GM21723 (cell line): ENCODE measurements around the gene RFT1.

ENCODE experiments used
- ATAC-seq: cut with Tn5 transposase; IDR thresholded peaks from one replicate; pipeline ENCODE4 v1.9.1; 2021; ENCODE audit warnings: mild to moderate bottlenecking, moderate library complexity; ENCODE audit not compliant: unreplicated experiment

Gene RFT1

GRCh38 chr3:53129344-53129743, 891 bp downstream of the RFT1 start:
- no peak for ATAC-seq

- no peak for ATAC-seq
These were observed 3.6 kb downstream of the RFT1 start for GRCh38 chr3:53126601-53127000.

- no peak for ATAC-seq
These were observed 6.3 kb downstream of the RFT1 start for GRCh38 chr3:53123953-53124352.

- no peak for ATAC-seq
These were observed 6.7 kb downstream of the RFT1 start for GRCh38 chr3:53123510-53123909.

GRCh38 chr3:53122933-53123305, 7.3 kb downstream of the RFT1 start:
- no peak for ATAC-seq

GRCh38 chr3:53122255-53122932, 7.8 kb downstream of the RFT1 start:
- ATAC-seq, result no peak

GRCh38 chr3:53120336-53120735, 9.9 kb downstream of the RFT1 start:
- ATAC-seq, result no peak

- no peak for ATAC-seq
These were observed 13.3 kb downstream of the RFT1 start for GRCh38 chr3:53116956-53117355.

GRCh38 chr3:53114412-53115074, 15.7 kb downstream of the RFT1 start:
- no peak for ATAC-seq

- ATAC-seq, result peak; percentile 83
These were observed 16.2 kb downstream of the RFT1 start for GRCh38 chr3:53114011-53114400.

- ATAC-seq, result no peak
These were observed 16.8 kb downstream of the RFT1 start for GRCh38 chr3:53113293-53114010.

- no peak for ATAC-seq
These were observed 18.4 kb downstream of the RFT1 start for GRCh38 chr3:53111822-53112221.

- no peak for ATAC-seq
These were observed 20.1 kb downstream of the RFT1 start for GRCh38 chr3:53109891-53110771.

GRCh38 chr3:53109190-53109589, 21.0 kb downstream of the RFT1 start:
- no peak for ATAC-seq

GRCh38 chr3:53104762-53105161, 25.5 kb downstream of the RFT1 start:
- no peak for ATAC-seq

- no peak for ATAC-seq
These were observed 26.6 kb downstream of the RFT1 start for GRCh38 chr3:53103397-53104296.

GRCh38 chr3:53102601-53103147, 27.6 kb downstream of the RFT1 start:
- peak; percentile 81 for ATAC-seq

GRCh38 chr3:53101956-53102355, 28.3 kb downstream of the RFT1 start:
- ATAC-seq, result no peak

GRCh38 chr3:53100818-53101466, 29.3 kb downstream of the RFT1 start:
- no peak for ATAC-seq
